Neural cell (in vitro differentiated cells): ENCODE results near the gene UNC119B.

Source experiments
- EP300 ChIP-seq: fragments of 450-650 bp; conservative IDR thresholded peaks from 2 replicates; pipeline ENCODE4 v1.6.1; 2014; ENCODE audit warnings: antibody characterized with exemption, mild to moderate bottlenecking, moderate library complexity; ENCODE audit not compliant: poor library complexity, severe bottlenecking
- TF ChIP-seq, protein P1 (sequence below): fragments of 450-650 bp; IDR thresholded peaks from 2 replicates; pipeline ENCODE4 v1.5.1; 2014; ENCODE audit warnings: antibody characterized with exemption, mild to moderate bottlenecking, moderate library complexity; ENCODE audit not compliant: poor library complexity, severe bottlenecking

DNA sequence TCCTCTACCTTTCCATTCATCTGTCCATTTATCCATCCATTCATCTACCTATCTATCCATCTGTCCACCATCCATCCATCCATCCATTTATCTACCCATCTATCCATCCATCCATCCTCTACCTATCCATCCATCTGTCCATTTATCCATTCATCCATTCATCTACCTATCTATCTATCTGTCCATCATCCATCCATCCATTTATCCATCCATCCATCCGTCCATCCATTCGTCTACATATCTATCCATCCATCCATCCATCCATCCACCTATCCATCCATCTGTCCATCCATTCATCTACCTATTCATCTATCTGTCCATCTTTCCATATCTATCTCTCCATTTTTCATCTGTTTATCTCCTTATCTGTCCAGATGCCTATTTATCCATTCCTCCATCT, 48.8 kb upstream of the UNC119B start:
- TF ChIP-seq EP300, result no peak
- TF ChIP-seq, protein P1, sequence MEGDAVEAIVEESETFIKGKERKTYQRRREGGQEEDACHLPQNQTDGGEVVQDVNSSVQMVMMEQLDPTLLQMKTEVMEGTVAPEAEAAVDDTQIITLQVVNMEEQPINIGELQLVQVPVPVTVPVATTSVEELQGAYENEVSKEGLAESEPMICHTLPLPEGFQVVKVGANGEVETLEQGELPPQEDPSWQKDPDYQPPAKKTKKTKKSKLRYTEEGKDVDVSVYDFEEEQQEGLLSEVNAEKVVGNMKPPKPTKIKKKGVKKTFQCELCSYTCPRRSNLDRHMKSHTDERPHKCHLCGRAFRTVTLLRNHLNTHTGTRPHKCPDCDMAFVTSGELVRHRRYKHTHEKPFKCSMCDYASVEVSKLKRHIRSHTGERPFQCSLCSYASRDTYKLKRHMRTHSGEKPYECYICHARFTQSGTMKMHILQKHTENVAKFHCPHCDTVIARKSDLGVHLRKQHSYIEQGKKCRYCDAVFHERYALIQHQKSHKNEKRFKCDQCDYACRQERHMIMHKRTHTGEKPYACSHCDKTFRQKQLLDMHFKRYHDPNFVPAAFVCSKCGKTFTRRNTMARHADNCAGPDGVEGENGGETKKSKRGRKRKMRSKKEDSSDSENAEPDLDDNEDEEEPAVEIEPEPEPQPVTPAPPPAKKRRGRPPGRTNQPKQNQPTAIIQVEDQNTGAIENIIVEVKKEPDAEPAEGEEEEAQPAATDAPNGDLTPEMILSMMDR, result no peak
